GM23248 (cell line): Measurements from ENCODE around the gene HNF4A. TPM values are rescaled to one million over a fixed set of nuclear protein-coding genes. Genes with fewer than 3 reads are reported as not detected.

Experiments used
- DNase-seq: peaks from one replicate; pipeline ENCODE4 v3.0.0-alpha.2; 2015
- H2AFZ ChIP-seq: fragments of 200-600 bp; sonication (generic); 2 replicates; pipeline ENCODE4 v1.6.1; 2016; ENCODE audit warnings: antibody characterized with exemption
- H3F3A ChIP-seq: fragments of 200-600 bp; sonication (generic); 2 replicates; pipeline ENCODE4 v1.6.1; 2016; ENCODE audit warnings: mild to moderate bottlenecking, antibody characterized with exemption, mixed run types; ENCODE audit not compliant: insufficient read depth
- H3K27ac ChIP-seq: fragments of 200-600 bp; sonication (generic); 2 replicates; pipeline ENCODE4 v1.5.1; 2016; ENCODE audit warnings: mild to moderate bottlenecking
- H3K27me3 ChIP-seq: fragments of 200-600 bp; sonication (generic); replicated peaks from 2 replicates; pipeline ENCODE4 v1.6.1; 2016; ENCODE audit warnings: mild to moderate bottlenecking; ENCODE audit not compliant: insufficient read depth
- H3K36me3 ChIP-seq: fragments of 200-600 bp; sonication (generic); 2 replicates; pipeline ENCODE4 v1.6.1; 2016; ENCODE audit warnings: low read depth, mild to moderate bottlenecking
- H3K4me1 ChIP-seq: fragments of 200-600 bp; sonication (generic); 2 replicates; pipeline ENCODE4 v1.6.1; 2016; ENCODE audit warnings: mild to moderate bottlenecking; ENCODE audit not compliant: insufficient read depth
- H3K4me2 ChIP-seq: fragments of 200-600 bp; sonication (generic); one replicate; pipeline ENCODE4 v1.6.1; 2016; ENCODE audit warnings: mild to moderate bottlenecking; ENCODE audit not compliant: unreplicated experiment
- H3K4me3 ChIP-seq: fragments of 200-600 bp; sonication (generic); 2 replicates; pipeline ENCODE4 v1.5.1; 2016; ENCODE audit warnings: mild to moderate bottlenecking
- H3K79me2 ChIP-seq: fragments of 200-600 bp; sonication (generic); 2 replicates; pipeline ENCODE4 v1.6.1; 2016; ENCODE audit warnings: mild to moderate bottlenecking; ENCODE audit not compliant: insufficient read depth
- H3K9ac ChIP-seq: fragments of 200-600 bp; sonication (generic); 2 replicates; pipeline ENCODE4 v1.6.1; 2016; ENCODE audit warnings: mild to moderate bottlenecking
- H3K9me2 ChIP-seq: fragments of 200-600 bp; sonication (generic); 2 replicates; pipeline ENCODE4 v1.6.1; 2016; ENCODE audit warnings: mixed run types, mild to moderate bottlenecking, moderate library complexity; ENCODE audit not compliant: insufficient read depth
- H3K9me3 ChIP-seq: fragments of 200-600 bp; sonication (generic); one replicate; pipeline ENCODE4 v1.6.1; 2017; ENCODE audit warnings: low read depth
- H4K20me1 ChIP-seq: fragments of 200-600 bp; sonication (generic); 2 replicates; pipeline ENCODE4 v1.6.0; 2016; ENCODE audit not compliant: insufficient read depth
- EZH2 ChIP-seq: fragments of 200-600 bp; sonication (generic); IDR thresholded peaks from 2 replicates; pipeline ENCODE4 v1.6.1; 2018; ENCODE audit warnings: antibody characterized with exemption, mild to moderate bottlenecking; ENCODE audit not compliant: insufficient read depth, poor library complexity, severe bottlenecking
- EZH2phosphoT487 ChIP-seq: fragments of 200-600 bp; sonication (generic); IDR thresholded peaks from 2 replicates; pipeline ENCODE4 v1.6.1; 2018; ENCODE audit warnings: antibody characterized with exemption, moderate library complexity, mild to moderate bottlenecking, low read depth; ENCODE audit not compliant: insufficient read depth
- WGBS, 2 experiments: methylation state at CpG; one replicate each; pipeline ENCODE4 v1.1.6; 2015 to 2017; ENCODE audit warnings: low lambda C conversion rate in 2 of 2, low coverage in 1 of 2; ENCODE audit errors: missing lambda C conversion rate in 2 of 2; 5-methylcytosine and 5-hydroxymethylcytosine counted together
- in situ Hi-C: fragments of 300-500 bp; cut with MboI; formaldehyde crosslinking; loops from 2 replicates; pipeline ENCODE4 v1.15.0; 2020
- polyA plus RNA-seq: library from polyadenylated mRNA; unstranded; fragments of >200 nt; fragmentation: Nextera tagmentation; extraction: Ambion mirVana; gene quantifications from 2 replicates; pipeline ENCODE4 v1.2.1, GENCODE V29; 2016
- total RNA-seq: library from RNA; depleted of rRNA; stranded (reverse); fragments of >200 nt; shearing (Covaris generic); gene quantifications from 2 replicates; pipeline ENCODE4 v1.2.3, GENCODE V29; 2014

The HNF4A gene
- total and polyA plus RNA-seq, 2 experiments from 2014 or later = not detected

DNA sequence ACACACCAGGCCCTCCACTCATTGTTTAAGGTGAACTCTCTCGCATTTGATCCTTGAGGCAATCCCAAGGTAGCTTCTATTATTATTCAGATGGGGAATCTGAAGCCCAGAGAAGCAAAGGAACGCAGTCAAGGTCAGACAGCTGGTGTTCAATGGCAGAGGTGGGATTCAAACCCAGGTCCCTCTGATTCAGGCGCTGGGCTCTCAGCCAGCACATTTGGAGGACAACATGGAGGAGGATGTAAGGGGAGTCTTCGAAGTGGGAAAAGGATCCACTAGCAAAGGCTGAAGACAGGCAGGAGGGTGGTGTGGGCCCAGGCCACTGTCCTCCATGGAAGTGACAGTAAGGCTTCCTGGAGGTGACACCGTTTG lies 106.3 kb downstream of the HNF4A start:
- TF ChIP-seq EZH2phosphoT487 (no peak), EZH2 (no peak)
- H3K4me3 ChIP-seq = no peak overlapping the region
- no peaks in the 10 kb centered on the region for H3F3A ChIP-seq
- no peak overlapping the region for H2AFZ ChIP-seq
- H3K9ac ChIP-seq = no peak overlapping the region
- H3K79me2 ChIP-seq = no peaks in the 10 kb centered on the region
- WGBS, 2 experiments = 69 to 71% methylated on average over 5 of the region's 5 CpGs
- H3K27me3 ChIP-seq = no peaks in the 10 kb centered on the region; the same call in 1 of the 2 replicates
- in situ Hi-C loops = loop anchor here (5.0 to 10.0 kb wide), 3 partner anchors 69 to 347 kb away; no protein-coding TSS in a partner anchor
- no peaks in the 10 kb centered on the region for H3K36me3 ChIP-seq
- H3K9me3 ChIP-seq = no peaks in the 10 kb centered on the region
- H3K27ac ChIP-seq = no peak overlapping the region
- H4K20me1 ChIP-seq = no peaks in the 10 kb centered on the region
- H3K4me2 ChIP-seq = no peak overlapping the region
- no peaks in the 10 kb centered on the region for H3K9me2 ChIP-seq
- no peak for DNase-seq
- H3K4me1 ChIP-seq = no peaks in the 10 kb centered on the region

DNA sequence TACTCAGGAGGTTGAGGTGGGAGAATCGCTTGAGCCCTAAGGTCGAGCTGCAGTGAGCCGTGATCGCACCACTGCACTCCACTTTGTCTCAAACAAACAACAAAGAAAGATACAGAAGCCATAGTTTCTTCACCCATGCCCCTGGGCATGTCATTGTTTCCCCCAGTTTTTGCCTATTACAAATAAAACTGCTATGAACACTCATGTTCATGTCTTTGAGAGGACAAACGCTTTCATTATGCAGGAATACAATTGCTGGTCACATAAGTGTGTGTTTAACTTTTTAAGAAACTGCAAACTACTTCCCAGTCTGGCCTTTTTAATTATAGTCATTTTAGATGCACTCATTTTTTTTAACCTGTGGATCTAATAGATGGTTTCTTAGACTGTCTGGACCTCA lies 108.0 kb downstream of the HNF4A start:
- 44 to 46% methylated on average over 4 to 5 of the region's 5 CpGs for WGBS, 2 experiments
- in situ Hi-C loops = loop anchor here (5.0 to 10.0 kb wide), 3 partner anchors 71 to 349 kb away; no protein-coding TSS in a partner anchor
- Histone ChIP-seq H3K36me3 (no peaks in the 10 kb centered on the region), H4K20me1 (no peaks in the 10 kb centered on the region), H3K4me2 (no peak overlapping the region), H3K9ac (no peak overlapping the region), H3K79me2 (no peaks in the 10 kb centered on the region), H3K27ac (no peak overlapping the region), H3F3A (no peaks in the 10 kb centered on the region), H3K27me3 (no peaks in the 10 kb centered on the region; the same call in 1 of the 2 replicates), H3K4me3 (no peak overlapping the region), H3K4me1 (no peaks in the 10 kb centered on the region), H3K9me2 (no peaks in the 10 kb centered on the region), H2AFZ (no peak overlapping the region), H3K9me3 (no peaks in the 10 kb centered on the region)
- no peak for DNase-seq
- TF ChIP-seq EZH2phosphoT487 (no peak), EZH2 (no peak)

DNA sequence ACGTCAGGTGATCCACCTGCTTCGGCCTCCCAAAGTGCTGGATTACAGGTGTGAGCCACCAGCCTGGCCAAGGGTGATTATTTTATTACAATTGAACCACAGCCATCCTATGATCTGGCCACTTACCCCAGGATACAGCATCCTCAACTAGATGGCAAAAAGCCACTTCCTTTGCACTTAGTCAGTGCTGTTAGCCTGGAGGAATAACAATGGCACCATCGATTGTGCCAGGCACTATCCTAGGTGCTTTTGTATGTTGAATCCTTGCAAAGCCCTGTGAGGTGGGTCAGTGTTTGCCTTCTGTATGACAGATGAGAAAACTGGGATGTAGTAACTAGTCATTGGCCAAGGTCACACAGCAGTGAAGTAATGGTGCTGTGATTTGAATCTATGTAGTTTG lies 109.0 kb downstream of the HNF4A start:
- Histone ChIP-seq H3K9me2 (no peaks in the 10 kb centered on the region), H3K4me2 (no peak overlapping the region), H3K4me1 (no peaks in the 10 kb centered on the region), H3K9me3 (no peaks in the 10 kb centered on the region), H3K27ac (no peak overlapping the region), H3F3A (no peaks in the 10 kb centered on the region), H3K4me3 (no peak overlapping the region), H3K27me3 (no peaks in the 10 kb centered on the region; the same call in 1 of the 2 replicates), H3K9ac (no peak overlapping the region), H3K79me2 (no peaks in the 10 kb centered on the region), H4K20me1 (no peaks in the 10 kb centered on the region), H3K36me3 (no peaks in the 10 kb centered on the region), H2AFZ (no peak overlapping the region)
- 85 to 90% methylated on average over 3 of the region's 3 CpGs for WGBS, 2 experiments
- TF ChIP-seq EZH2 (no peak), EZH2phosphoT487 (no peak)
- in situ Hi-C loops = loop anchor here (5.0 to 10.0 kb wide), 3 partner anchors 72 to 350 kb away; no protein-coding TSS in a partner anchor
- peak; percentile 28 for DNase-seq

DNA sequence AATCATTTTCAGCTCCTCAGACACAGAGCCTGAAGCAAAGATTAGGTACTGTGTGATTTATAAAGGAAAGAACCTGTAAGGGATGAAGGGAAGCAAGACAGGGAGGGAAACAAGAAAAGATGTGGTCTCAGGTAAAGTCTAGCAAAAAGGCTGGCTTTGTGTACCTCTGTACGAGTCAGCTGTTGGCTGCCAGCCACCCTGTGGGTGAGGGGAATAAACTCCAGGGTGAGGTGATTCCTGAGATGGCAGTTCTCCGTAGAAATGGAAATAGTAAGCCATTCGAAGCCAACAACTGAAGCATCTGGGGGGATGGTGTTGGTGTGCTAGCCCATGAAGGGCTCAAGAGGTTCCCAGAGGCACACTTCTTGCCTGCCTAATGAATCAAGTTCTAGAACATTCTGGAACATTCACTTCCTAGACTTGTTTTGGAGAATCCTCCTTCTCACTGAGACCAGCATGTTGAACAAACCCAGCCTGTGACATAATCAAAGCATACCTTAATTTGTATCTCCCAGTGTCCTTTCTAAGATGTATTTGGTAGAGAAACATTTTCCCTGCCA lies 109.6 kb downstream of the HNF4A start:
- no peaks in the 10 kb centered on the region for H3K4me1 ChIP-seq
- H3K4me2 ChIP-seq = no peak overlapping the region
- no peaks in the 10 kb centered on the region for H3K9me2 ChIP-seq
- H4K20me1 ChIP-seq = no peaks in the 10 kb centered on the region
- H3K79me2 ChIP-seq = no peaks in the 10 kb centered on the region
- in situ Hi-C loops = loop anchor here (10.0 kb wide), 1 partner anchor 350 kb away; no protein-coding TSS in a partner anchor
- 54% methylated on average over 3 of the region's 3 CpGs for WGBS, 2 experiments
- H3K9me3 ChIP-seq = no peaks in the 10 kb centered on the region
- TF ChIP-seq EZH2phosphoT487 (no peak), EZH2 (no peak)
- no peaks in the 10 kb centered on the region; the same call in 1 of the 2 replicates for H3K27me3 ChIP-seq
- no peak overlapping the region for H3K27ac ChIP-seq
- H2AFZ ChIP-seq = no peak overlapping the region
- no peaks in the 10 kb centered on the region for H3F3A ChIP-seq
- no peak overlapping the region for H3K4me3 ChIP-seq
- DNase-seq = no peak
- no peaks in the 10 kb centered on the region for H3K36me3 ChIP-seq
- H3K9ac ChIP-seq = no peak overlapping the region
